Measurements from ENCODE around the gene PAM16.
"Not testable (repeated sequence)": the region's sequence is repeated elsewhere in the genome, so short reads cannot be mapped to it uniquely, and the experiment has no call there.

PAM16 gene

DNA sequence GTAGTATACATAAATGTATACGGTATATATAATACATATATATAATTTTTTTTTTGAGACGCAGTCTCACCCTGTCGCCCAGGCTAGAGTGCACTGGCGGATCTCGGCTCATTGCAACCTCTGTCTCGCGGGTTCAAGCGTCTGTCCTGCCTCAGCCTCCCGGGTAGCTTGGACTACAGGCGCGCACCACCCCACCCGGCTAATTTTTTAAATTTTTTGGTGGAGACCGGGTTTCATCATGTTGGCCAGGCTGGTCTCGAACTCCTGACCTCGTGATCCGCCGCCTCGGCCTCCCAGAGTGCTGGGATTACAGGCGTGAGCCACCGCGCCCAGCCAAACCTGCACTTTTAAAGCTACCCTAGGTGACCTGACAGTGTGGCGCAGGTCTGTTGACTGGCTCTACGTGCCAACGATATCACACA, 745 bp downstream of the PAM16 start:
- no peak for FAIRE-seq

GRCh38 chr16:4349332-4349731, 1.8 kb downstream of the PAM16 start:
- FAIRE-seq, result no peak

DNA sequence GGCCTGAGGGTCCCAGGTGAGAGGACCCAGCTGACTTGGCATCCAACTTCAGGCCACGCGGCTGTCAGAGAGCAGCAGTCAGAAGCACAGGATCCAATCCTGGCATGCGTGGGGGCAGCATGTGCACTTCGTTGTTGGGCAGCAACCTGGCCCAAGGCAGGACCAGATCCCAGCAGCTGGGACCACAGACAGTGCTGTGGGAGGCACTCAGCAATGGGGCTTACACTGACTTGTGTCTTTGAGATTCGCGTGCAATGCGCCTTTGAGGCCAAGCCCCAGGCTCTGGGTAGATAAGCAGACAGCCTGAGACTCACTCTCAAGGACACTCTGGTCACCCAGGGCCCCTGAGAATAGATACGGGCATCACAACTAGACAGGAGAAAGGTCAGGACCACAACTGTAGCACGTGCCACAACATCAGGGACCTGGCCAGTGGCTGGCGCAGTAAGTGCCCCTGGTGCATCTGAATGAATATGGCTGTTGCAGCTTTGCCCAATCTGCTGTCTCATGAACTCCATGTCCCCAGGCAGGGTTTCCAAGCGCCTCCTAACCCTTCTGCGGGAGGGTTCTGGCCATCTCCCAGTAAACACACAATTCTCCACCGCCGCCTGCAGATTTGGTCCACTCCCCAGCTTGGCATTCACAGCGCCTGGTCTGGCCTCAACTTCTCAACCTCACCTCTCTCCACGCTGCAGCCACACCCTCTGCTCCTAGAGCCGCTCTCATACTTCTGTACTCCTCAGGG, 3.2 kb downstream of the PAM16 start:
- no peak for FAIRE-seq

- FAIRE-seq, result no peak
These were observed 4.1 kb downstream of the PAM16 start for GRCh38 chr16:4347010-4347409.

GRCh38 chr16:4345836-4346781, 5.0 kb downstream of the PAM16 start:
- FAIRE-seq, result no peak

DNA sequence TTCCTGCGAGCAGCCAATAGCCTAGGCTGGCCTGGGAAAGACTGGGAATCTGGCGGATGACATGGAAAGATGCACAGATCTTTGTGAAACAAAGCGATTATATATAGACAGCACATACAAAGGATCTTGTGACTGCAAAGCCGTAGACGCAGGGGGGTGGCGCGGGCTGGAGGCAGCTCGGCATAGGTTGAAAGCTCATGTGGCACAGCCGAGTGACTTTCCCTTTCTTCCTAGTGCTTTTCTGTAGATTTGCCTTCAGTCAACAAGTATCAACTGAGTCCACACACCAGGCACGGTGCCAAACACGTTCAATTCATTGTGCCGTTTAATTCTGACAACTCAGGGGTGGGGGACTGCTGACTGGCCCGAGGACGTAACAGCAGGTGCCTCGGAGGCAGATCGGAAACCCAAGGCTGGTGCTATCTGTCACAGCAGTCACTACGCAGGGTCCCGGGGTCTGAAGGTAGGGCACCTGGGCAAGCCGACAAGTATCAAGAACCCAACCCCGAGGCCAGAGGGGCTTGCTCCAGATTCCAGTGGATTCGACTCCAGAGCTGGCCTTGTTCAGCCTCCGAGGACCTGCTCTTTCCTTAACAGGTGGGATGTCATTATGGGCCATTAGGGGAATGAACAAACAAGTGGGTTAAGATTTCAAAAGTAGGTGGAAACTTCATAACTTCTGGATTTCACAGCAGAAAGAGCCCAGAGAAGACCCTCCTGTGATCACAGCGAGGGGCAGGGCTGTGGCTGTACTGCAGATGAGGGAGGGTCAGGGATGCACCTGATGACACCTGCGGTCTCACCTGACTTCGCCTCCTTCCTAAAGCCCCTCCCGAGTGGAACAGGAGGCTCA, 5.9 kb downstream of the PAM16 start:
- no peak for FAIRE-seq

GRCh38 chr16:4344300-4344982, 6.7 kb downstream of the PAM16 start:
- not testable (repeated sequence) for FAIRE-seq

- FAIRE-seq, result no peak
These were observed 8.0 kb downstream of the PAM16 start for GRCh38 chr16:4342866-4343744.

- FAIRE-seq, result no peak
These were observed 9.9 kb downstream of the PAM16 start for GRCh38 chr16:4341250-4341649.

DNA sequence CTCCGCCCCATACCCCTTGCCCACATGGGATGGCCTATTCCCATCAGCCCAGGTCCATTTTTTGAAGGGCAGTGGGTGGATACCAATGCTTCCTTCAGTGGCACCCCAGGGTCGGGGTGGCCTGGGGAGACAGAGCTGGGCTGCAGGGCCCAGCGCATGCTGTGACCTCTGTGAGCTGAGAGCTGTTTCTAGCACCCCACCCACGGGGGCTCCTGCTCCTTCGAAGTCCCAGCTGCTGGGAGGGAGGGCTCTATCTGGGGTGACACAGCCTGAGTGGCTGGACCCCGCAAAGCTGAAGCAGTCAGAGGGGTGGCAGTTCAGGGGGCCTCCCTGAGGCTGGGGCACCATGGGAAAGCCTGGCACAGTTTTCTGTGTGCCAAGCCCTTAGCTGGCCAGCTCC, 10.7 kb downstream of the PAM16 start:
- no peak for FAIRE-seq

DNA sequence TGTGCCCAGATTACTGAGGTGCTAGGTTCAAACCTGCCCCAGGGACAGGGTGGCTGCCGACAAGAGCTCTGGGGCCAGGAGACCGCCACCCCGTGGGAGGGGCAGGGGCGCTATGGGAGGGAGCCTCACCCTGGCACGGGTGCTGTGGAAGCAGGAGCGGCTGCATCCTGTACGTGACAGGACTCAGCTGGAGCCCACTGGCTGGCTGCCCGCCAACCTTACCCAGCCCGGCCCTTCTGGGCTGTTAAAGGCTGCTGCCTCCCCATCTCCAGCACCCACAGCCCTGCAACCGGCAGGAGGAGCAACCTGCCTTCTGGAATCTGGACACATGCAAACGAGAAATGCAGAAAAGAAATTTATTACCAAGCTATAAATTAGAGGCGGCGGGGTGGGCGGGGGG, 11.2 kb downstream of the PAM16 start:
- FAIRE-seq, result no peak

DNA sequence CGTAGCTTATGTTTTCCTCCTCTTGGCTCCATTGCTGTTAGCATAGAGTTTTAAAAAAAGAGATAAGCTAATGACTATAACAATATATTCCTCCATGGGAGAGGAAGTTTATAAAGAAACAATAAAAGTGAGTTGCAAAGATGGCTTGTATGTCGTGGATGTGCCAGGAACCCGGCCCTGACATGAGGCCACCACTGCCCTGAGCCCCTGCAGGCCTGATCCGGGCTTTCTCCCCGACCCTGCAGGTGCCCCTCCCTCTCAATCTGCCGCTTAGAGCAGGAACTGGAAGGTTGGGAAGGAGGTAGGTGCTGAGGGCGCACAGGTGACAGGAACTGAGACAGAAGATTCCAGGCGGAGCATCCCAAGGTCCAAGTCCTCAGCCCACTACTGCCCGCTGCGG, 11.7 kb downstream of the PAM16 start:
- FAIRE-seq, result no peak

- no peak for FAIRE-seq
These were observed 12.3 kb downstream of the PAM16 start for GRCh38 chr16:4338712-4339299.

- FAIRE-seq, result no peak
These were observed 13.0 kb downstream of the PAM16 start for GRCh38 chr16:4338125-4338582.

DNA sequence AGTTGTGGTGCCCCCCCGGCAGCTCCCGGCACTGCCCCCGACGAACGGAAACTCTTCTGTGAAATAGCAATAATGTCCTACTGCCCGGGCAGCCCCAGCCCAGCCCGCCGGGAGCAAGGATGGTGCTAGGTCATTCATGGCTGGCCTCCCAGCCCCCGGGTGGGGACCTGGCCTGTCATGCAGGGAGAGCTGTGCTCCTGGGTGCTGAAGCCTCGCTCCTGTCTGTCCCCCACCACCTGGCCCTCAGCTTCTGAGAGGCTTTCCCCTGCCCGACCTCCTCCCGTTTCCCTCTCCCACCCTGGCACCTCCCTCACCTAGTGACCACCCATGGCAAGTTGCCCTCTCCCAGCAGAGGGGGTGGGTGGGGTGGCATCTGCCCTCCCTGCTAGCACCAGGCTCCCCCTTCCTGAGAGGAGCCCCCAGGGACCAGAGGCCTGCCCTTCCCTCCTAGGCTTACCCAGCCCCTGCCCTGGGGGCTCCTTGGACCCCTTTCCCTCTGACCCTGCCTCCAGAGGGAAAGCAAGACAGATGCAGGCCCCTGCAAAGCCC, 13.5 kb downstream of the PAM16 start:
- no peak for FAIRE-seq

DNA sequence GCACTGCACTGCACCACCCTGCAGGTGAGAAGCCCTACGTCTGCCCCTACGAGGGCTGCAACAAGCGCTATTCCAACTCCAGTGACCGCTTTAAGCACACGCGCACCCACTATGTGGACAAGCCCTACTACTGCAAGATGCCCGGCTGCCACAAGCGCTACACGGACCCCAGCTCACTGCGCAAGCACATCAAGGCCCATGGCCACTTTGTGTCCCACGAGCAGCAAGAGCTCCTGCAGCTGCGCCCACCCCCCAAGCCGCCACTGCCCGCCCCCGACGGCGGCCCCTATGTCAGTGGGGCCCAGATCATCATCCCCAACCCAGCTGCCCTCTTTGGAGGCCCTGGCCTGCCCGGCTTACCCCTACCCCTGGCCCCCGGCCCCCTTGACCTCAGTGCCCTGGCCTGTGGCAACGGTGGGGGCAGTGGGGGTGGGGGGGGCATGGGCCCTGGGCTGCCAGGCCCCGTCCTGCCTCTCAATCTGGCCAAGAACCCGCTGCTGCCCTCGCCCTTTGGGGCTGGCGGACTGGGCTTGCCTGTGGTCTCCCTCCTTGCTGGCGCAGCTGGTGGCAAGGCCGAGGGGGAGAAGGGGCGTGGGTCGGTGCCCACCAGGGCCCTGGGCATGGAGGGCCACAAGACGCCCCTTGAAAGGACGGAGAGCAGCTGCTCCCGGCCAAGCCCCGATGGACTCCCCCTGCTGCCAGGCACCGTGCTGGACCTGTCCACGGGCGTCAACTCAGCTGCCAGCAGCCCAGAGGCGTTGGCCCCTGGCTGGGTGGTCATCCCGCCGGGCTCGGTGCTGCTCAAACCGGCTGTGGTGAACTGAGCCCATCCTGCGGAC, 14.2 kb downstream of the PAM16 start:
- no peak for FAIRE-seq

- no peak for FAIRE-seq
These were observed 16.2 kb downstream of the PAM16 start for GRCh38 chr16:4334724-4335495.

DNA sequence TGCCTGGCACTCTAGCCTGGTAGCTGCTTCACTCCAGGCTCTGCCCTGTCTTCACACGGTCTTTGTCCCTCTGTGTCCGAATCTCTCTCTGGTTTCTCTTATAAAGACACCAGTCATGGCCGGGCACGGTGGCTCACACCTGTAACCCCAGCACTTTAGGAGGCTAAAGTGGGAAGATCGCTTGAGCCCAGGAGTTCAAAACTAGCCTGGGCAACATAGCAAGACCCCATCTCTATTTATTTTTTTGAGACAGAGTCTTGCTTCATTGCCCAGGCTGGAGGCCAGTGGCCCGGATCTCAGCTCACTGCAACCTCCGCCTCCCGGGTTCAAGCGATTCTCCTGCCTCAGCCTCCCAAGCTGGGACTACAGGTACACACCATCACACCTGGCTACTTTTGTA, 17.4 kb downstream of the PAM16 start:
- FAIRE-seq, result not testable (repeated sequence)

GRCh38 chr16:4333308-4333638, 17.8 kb downstream of the PAM16 start:
- no peak for FAIRE-seq
